ENCODE data around the gene POLN. TPM values are rescaled to one million over a fixed set of nuclear protein-coding genes. Genes with fewer than 3 reads are reported as not detected.

POLN gene
- total RNA-seq, 4 donors from 2014 or later, result 0.27 to 2.6 (median 1.4) TPM

DNA sequence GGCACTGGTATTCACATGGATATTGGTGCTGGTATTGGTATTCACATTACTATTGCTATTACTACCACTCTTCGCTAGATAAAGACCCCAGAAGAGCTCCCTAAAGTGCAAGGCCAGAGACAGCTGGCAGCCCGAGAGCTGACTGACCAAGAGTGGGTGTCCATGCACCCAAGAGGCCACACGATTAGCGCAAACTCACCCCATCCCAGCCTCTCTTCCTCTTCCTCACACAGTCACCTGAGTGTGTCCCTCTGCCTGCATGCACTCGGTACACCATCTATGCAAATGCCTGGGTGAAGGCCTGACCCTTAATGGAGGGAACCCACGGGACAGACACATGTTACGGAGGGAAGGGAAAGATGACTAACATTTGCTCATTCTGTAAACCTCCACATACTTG is 86.7 kb downstream of the POLN start:
- TF ChIP-seq POLR2A (IDR thresholded peaks at IDR 0.05) (no peak), POLR2AphosphoS5 (IDR thresholded peaks at IDR 0.05) (no peak), EP300 (IDR thresholded peaks at IDR 0.05; ENCODE audit: low read depth) (no peak)
- TF ChIP-seq, protein P1, sequence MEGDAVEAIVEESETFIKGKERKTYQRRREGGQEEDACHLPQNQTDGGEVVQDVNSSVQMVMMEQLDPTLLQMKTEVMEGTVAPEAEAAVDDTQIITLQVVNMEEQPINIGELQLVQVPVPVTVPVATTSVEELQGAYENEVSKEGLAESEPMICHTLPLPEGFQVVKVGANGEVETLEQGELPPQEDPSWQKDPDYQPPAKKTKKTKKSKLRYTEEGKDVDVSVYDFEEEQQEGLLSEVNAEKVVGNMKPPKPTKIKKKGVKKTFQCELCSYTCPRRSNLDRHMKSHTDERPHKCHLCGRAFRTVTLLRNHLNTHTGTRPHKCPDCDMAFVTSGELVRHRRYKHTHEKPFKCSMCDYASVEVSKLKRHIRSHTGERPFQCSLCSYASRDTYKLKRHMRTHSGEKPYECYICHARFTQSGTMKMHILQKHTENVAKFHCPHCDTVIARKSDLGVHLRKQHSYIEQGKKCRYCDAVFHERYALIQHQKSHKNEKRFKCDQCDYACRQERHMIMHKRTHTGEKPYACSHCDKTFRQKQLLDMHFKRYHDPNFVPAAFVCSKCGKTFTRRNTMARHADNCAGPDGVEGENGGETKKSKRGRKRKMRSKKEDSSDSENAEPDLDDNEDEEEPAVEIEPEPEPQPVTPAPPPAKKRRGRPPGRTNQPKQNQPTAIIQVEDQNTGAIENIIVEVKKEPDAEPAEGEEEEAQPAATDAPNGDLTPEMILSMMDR (IDR thresholded peaks at IDR 0.05), result no peak
- WGBS, 2 donors (ENCODE audit: low coverage in 1 of 2), result 90 to 93% methylated on average over 2 to 7 of the region's 7 CpGs
- Histone ChIP-seq H3K4me1 (peaks cover 0 to 4% (median 0%) of the 10 kb centered on the region in 4 donors), H3K27me3 (no peaks in the 10 kb centered on the region), H3K27ac (no peak overlapping the region), H3K4me3 (no peak overlapping the region), H3K36me3 (no peaks in the 10 kb centered on the region), H3K9me3 (no peaks in the 10 kb centered on the region)
- intact Hi-C loops (cut with DNase I; ENCODE audit: low total_unique reads), result no loop called here
- in situ Hi-C loops (cut with MboI; ENCODE audit: low pct_ligation_motif_present in 1 of 4, low pct_unique_long_range_greater_than_20kb in 1 of 4, low sequenced_read_pairs in 3 of 4), result no loop called here
- DNase-seq, result no peak

DNA sequence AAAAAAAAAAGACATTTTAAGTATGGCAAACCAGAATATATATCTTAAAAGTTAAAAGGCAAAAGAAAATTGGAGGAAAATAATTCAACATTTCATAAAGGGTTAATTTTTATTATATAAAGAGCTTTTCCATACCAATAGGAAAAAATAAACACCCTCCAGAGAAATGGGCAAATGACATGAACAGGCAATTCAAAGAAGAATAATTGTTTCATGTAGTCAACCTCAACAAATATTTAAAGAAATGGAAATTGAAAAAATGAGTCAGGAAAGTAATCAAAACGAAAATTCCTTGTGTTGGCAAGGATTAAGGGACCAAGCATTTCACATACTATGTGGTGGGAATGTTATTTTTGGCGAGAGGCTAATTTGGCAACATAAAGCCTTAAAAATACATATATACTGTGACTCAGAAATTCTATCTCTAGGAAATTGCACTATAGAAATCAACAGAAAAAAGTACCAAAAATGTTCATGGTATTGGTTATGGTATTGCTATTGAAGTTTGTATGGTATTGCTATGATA is 87.6 kb downstream of the POLN start:
- WGBS, 2 donors (ENCODE audit: low coverage in 1 of 2), result 53 to 83% methylated on average over 2 of the region's 2 CpGs
- TF ChIP-seq, protein P1 (IDR thresholded peaks at IDR 0.05), result no peak
- TF ChIP-seq EP300 (IDR thresholded peaks at IDR 0.05; ENCODE audit: low read depth) (no peak), POLR2A (IDR thresholded peaks at IDR 0.05) (no peak), POLR2AphosphoS5 (IDR thresholded peaks at IDR 0.05) (no peak)
- intact Hi-C loops (cut with DNase I; ENCODE audit: low total_unique reads) (no loop called here), in situ Hi-C loops (cut with MboI; ENCODE audit: low pct_ligation_motif_present in 1 of 4, low pct_unique_long_range_greater_than_20kb in 1 of 4, low sequenced_read_pairs in 3 of 4) (no loop called here)
- no peaks in the 10 kb centered on the region for H3K4me1 ChIP-seq
- no peaks in the 10 kb centered on the region for H3K9me3 ChIP-seq
- no peaks in the 10 kb centered on the region for H3K36me3 ChIP-seq
- H3K27me3 ChIP-seq, result no peaks in the 10 kb centered on the region
- H3K27ac ChIP-seq, result no peak overlapping the region
- H3K4me3 ChIP-seq, result no peak overlapping the region
- no peak for DNase-seq

DNA sequence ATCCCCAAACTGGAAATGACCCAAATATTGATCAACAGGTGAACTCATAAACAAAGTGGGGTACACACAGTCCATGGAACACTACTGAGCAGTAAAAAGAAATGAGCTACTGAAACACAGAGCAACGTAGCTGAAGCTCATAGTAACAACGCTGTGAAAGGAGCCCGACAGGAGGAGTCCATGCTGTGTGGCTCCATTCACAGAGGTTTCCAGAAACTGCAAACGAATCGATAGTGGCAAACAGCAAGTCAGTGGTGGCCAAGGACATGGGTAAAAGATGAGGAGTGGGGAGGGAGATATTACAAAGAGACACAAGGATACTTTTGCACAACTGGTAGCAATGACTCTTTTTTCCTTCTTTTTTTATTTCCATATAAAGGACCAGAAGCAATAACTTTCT is 90.4 kb downstream of the POLN start:
- WGBS, 2 donors (ENCODE audit: low coverage in 1 of 2), result 71 to 89% methylated on average over 4 to 5 of the region's 5 CpGs
- in situ Hi-C loops (cut with MboI; ENCODE audit: low pct_ligation_motif_present in 1 of 4, low pct_unique_long_range_greater_than_20kb in 1 of 4, low sequenced_read_pairs in 3 of 4), result no loop called here
- DNase-seq, result no peak
- Histone ChIP-seq H3K4me1 (no peaks in the 10 kb centered on the region), H3K27me3 (no peaks in the 10 kb centered on the region), H3K27ac (no peak overlapping the region), H3K36me3 (no peaks in the 10 kb centered on the region), H3K9me3 (no peaks in the 10 kb centered on the region), H3K4me3 (no peak overlapping the region)
- intact Hi-C loops (cut with DNase I; ENCODE audit: low total_unique reads), result no loop called here
- TF ChIP-seq POLR2A (IDR thresholded peaks at IDR 0.05), result no peak
- TF ChIP-seq, protein P1 (IDR thresholded peaks at IDR 0.05), result no peak
- TF ChIP-seq POLR2AphosphoS5 (IDR thresholded peaks at IDR 0.05), result no peak
- TF ChIP-seq EP300 (IDR thresholded peaks at IDR 0.05; ENCODE audit: low read depth), result no peak

DNA sequence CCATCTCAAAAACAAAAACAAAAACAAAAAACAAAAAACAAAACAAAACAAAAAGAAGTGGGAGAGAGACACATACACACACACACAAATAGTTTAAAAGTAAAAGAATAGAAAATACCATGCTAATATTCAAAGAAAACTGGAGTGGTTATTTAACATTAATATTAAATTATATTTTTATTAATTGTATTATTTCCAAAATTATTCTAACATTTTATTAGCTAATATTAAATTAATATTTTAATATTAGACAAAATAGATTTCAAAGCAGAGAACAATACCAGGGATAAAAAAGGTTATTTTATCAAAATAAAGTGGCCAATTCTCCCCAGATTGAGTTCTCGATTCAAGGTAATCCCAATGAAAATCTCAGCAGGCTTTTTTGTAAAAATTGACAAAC is 91.8 kb downstream of the POLN start:
- in situ Hi-C loops (cut with MboI; ENCODE audit: low pct_ligation_motif_present in 1 of 4, low pct_unique_long_range_greater_than_20kb in 1 of 4, low sequenced_read_pairs in 3 of 4) (no loop called here), intact Hi-C loops (cut with DNase I; ENCODE audit: low total_unique reads) (no loop called here)
- DNase-seq, result no peak
- no peak overlapping the region for H3K4me3 ChIP-seq
- no peaks in the 10 kb centered on the region for H3K9me3 ChIP-seq
- no peaks in the 10 kb centered on the region for H3K36me3 ChIP-seq
- H3K4me1 ChIP-seq, result no peaks in the 10 kb centered on the region
- H3K27ac ChIP-seq, result no peak overlapping the region
- H3K27me3 ChIP-seq, result no peaks in the 10 kb centered on the region
- TF ChIP-seq POLR2A (IDR thresholded peaks at IDR 0.05) (no peak), EP300 (IDR thresholded peaks at IDR 0.05; ENCODE audit: low read depth) (no peak), POLR2AphosphoS5 (IDR thresholded peaks at IDR 0.05) (no peak)
- TF ChIP-seq, protein P1 (IDR thresholded peaks at IDR 0.05), result no peak
- 100% methylated on average over 1 of the region's 1 CpG for WGBS, 2 donors (ENCODE audit: low coverage in 1 of 2)

Data from transverse colon (tissue), 4 donors.